ENCODE measurements around the gene MECR. TPM values are rescaled to one million over a fixed set of nuclear protein-coding genes. Genes with fewer than 3 reads are reported as not detected.
"Not testable (repeated sequence)": the region's sequence is repeated elsewhere in the genome, so short reads cannot be mapped to it uniquely, and the experiment has no call there.

The MECR gene
- total RNA-seq, 3 donors from 2014 or later (not counting 1 experiment from before 2014, with no cell fraction given): 8.0 to 11.2 (median 8.8) TPM

- H3K27me3 Mint-ChIP-seq (ENCODE audit: low read depth in 2 of 2): peaks cover 52% of the 10 kb centered on the region in 2 donors
Measured at GRCh38 chr1:29235955-29236711, 5.4 kb upstream of the MECR start, which contains the start of gene PTPRU. TSS of gene PTPRU (plus strand) at chr1:29236522. CDS start at chr1:29236645, 123 bp downstream.

GRCh38 chr1:29234881-29235280 is 4.1 kb upstream of the MECR start:
- H3K27me3 Mint-ChIP-seq (ENCODE audit: low read depth in 2 of 2): peaks cover 41 to 43% of the 10 kb centered on the region in 2 donors
- H3K4me1 Mint-ChIP-seq: peaks cover 33 to 39% of the 10 kb centered on the region in 2 donors
- not testable (repeated sequence) for H3K36me3 ChIP-seq (ENCODE audit: control insufficient read depth, insufficient read depth, low read length); DNase-seq; H3K4me3 ChIP-seq (ENCODE audit: low read length); H3K9me3 Mint-ChIP-seq; H3K4me3 Mint-ChIP-seq; H3K27ac ChIP-seq (ENCODE audit: low read length); H3K36me3 Mint-ChIP-seq; H3K27ac Mint-ChIP-seq; ATAC-seq; H3K9me3 ChIP-seq (ENCODE audit: control insufficient read depth, insufficient read depth, low read length)
- H3K4me1 ChIP-seq (ENCODE audit: control insufficient read depth, insufficient read depth, low read length): peaks cover 29% of the 10 kb centered on the region
- WGBS (ENCODE audit: insufficient coverage): 94% methylated on average over 8 of the region's 9 CpGs
- peaks cover 33% of the 10 kb centered on the region for H3K27me3 ChIP-seq (ENCODE audit: control insufficient read depth, insufficient read depth, low read length)
- intact Hi-C loops (cut with micrococcal nuclease): loop anchor here (5.0 kb wide), 2 partner anchors 872 to 997 kb away; no protein-coding TSS in a partner anchor

More at GRCh38 chr1:29235955-29236711, 5.4 kb upstream of the MECR start, which contains the start of gene PTPRU:
- Histone ChIP-seq H3K27me3 (ENCODE audit: control insufficient read depth, insufficient read depth, low read length) (peaks cover 37% of the 10 kb centered on the region), H3K27ac (ENCODE audit: low read length) (no peak within 1 kb of the TSS), H3K9me3 (ENCODE audit: control insufficient read depth, insufficient read depth, low read length) (no peaks in the 10 kb centered on the region), H3K36me3 (ENCODE audit: control insufficient read depth, insufficient read depth, low read length) (no peaks in the 10 kb centered on the region), H3K4me3 (ENCODE audit: low read length) (peak within 1 kb of the TSS; percentile 1), H3K4me1 (ENCODE audit: control insufficient read depth, insufficient read depth, low read length) (peaks cover 20% of the 10 kb centered on the region)
- H3K36me3 Mint-ChIP-seq: no peaks in the 10 kb centered on the region
- DNase-seq: peak; percentile 87
- TF ChIP-seq CTCF (IDR thresholded peaks at IDR 0.05): peak; percentile 66
- ATAC-seq: peak; percentile 94 to 96 (median 94)
- H3K27ac Mint-ChIP-seq: peak within 1 kb of the TSS in 1 of 2 donors; percentile 64
- WGBS (ENCODE audit: insufficient coverage): 6% methylated on average over 82 of the region's 82 CpGs
- peaks cover 22 to 27% of the 10 kb centered on the region in 2 donors for H3K4me1 Mint-ChIP-seq
- H3K9me3 Mint-ChIP-seq: no peaks in the 10 kb centered on the region
- intact Hi-C loops (cut with micrococcal nuclease): loop anchor here (2.0 to 5.0 kb wide), 4 partner anchors 613 to 1145 kb away; no protein-coding TSS in a partner anchor
- peak within 1 kb of the TSS; percentile 82 for H3K4me3 Mint-ChIP-seq

- Mint-ChIP-seq H3K27ac (no peak overlapping the region), H3K27me3 (ENCODE audit: low read depth in 2 of 2) (peaks cover 36 to 39% of the 10 kb centered on the region in 2 donors), H3K4me1 (peaks cover 37 to 43% of the 10 kb centered on the region in 2 donors), H3K36me3 (no peaks in the 10 kb centered on the region), H3K4me3 (no peak overlapping the region), H3K9me3 (no peaks in the 10 kb centered on the region)
- 76% methylated on average over 1 of the region's 1 CpG for WGBS (ENCODE audit: insufficient coverage)
- ATAC-seq: no peak
- Histone ChIP-seq H3K4me1 (ENCODE audit: control insufficient read depth, insufficient read depth, low read length) (peaks cover 29% of the 10 kb centered on the region), H3K9me3 (ENCODE audit: control insufficient read depth, insufficient read depth, low read length) (no peaks in the 10 kb centered on the region), H3K27me3 (ENCODE audit: control insufficient read depth, insufficient read depth, low read length) (peaks cover 31% of the 10 kb centered on the region), H3K27ac (ENCODE audit: low read length) (no peak overlapping the region), H3K36me3 (ENCODE audit: control insufficient read depth, insufficient read depth, low read length) (no peaks in the 10 kb centered on the region), H3K4me3 (ENCODE audit: low read length) (no peak overlapping the region)
- intact Hi-C loops (cut with micrococcal nuclease): no loop called here
- no peak for TF ChIP-seq CTCF (IDR thresholded peaks at IDR 0.05)
- DNase-seq: no peak
Measured at GRCh38 chr1:29234471-29234870, 3.7 kb upstream of the MECR start.

- H3K4me1 Mint-ChIP-seq: peaks cover 35 to 43% of the 10 kb centered on the region in 2 donors
- H3K27me3 ChIP-seq (ENCODE audit: control insufficient read depth, insufficient read depth, low read length): peaks cover 26% of the 10 kb centered on the region
- H3K9me3 ChIP-seq (ENCODE audit: control insufficient read depth, insufficient read depth, low read length): no peaks in the 10 kb centered on the region
- peaks cover 29 to 32% of the 10 kb centered on the region in 2 donors for H3K27me3 Mint-ChIP-seq (ENCODE audit: low read depth in 2 of 2)
- WGBS (ENCODE audit: insufficient coverage): 91% methylated on average over 4 of the region's 4 CpGs
- H3K4me3 ChIP-seq (ENCODE audit: low read length): no peak overlapping the region
- no peaks in the 10 kb centered on the region for H3K9me3 Mint-ChIP-seq
- no peak for ATAC-seq
- H3K27ac Mint-ChIP-seq: no peak overlapping the region
- no peak overlapping the region for H3K27ac ChIP-seq (ENCODE audit: low read length)
- no peak for DNase-seq
- peak overlapping the region; percentile 38 for H3K4me3 Mint-ChIP-seq
- H3K36me3 ChIP-seq (ENCODE audit: control insufficient read depth, insufficient read depth, low read length): no peaks in the 10 kb centered on the region
- no peaks in the 10 kb centered on the region for H3K36me3 Mint-ChIP-seq
- no peak for TF ChIP-seq CTCF (IDR thresholded peaks at IDR 0.05)
- peaks cover 29% of the 10 kb centered on the region for H3K4me1 ChIP-seq (ENCODE audit: control insufficient read depth, insufficient read depth, low read length)
- intact Hi-C loops (cut with micrococcal nuclease): no loop called here
Measured at GRCh38 chr1:29233693-29234092, 3.0 kb upstream of the MECR start.

Measured in natural killer cell (primary cell).